GM19372 (cell line): ENCODE results near the gene CILP2.

Experiments
- ATAC-seq: cut with Tn5 transposase; IDR thresholded peaks from one replicate; pipeline ENCODE4 v1.9.1; 2021; ENCODE audit warnings: mild to moderate bottlenecking, low read depth, moderate library complexity; ENCODE audit not compliant: unreplicated experiment

Gene CILP2

GRCh38 chr19:19538061-19538784 is at the start of gene CILP2:
Gene CILP2, plus strand, starts transcription at chr19:19538265. Its CDS starts 85 bp downstream, at chr19:19538350.
- ATAC-seq = no peak

- ATAC-seq = peak; percentile 60
Observed at GRCh38 chr19:19488875-19489690, 49.0 kb upstream of the CILP2 start.

DNA sequence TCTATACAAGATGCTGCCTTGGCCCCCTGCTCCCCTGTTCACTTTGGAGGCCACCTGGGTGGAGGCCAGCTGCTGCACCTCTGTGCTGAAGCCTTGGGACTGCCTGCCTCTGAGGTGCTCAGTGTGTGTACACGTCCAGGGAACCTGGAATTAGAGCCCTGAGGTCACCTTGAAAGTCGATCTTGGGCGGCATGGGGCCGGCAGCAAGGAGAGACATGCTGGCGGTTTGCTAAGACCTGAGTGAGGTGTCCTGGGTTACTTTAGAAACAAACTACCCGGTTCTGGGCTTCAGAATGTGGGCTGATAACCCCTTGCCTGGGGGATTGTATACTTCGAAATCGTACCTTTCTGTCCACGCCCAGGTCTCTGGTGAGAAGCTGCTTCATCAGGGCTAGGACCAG is 48.3 kb upstream of the CILP2 start:
- no peak for ATAC-seq

- no peak for ATAC-seq
Observed at GRCh38 chr19:19490214-19490968, 47.7 kb upstream of the CILP2 start.

DNA sequence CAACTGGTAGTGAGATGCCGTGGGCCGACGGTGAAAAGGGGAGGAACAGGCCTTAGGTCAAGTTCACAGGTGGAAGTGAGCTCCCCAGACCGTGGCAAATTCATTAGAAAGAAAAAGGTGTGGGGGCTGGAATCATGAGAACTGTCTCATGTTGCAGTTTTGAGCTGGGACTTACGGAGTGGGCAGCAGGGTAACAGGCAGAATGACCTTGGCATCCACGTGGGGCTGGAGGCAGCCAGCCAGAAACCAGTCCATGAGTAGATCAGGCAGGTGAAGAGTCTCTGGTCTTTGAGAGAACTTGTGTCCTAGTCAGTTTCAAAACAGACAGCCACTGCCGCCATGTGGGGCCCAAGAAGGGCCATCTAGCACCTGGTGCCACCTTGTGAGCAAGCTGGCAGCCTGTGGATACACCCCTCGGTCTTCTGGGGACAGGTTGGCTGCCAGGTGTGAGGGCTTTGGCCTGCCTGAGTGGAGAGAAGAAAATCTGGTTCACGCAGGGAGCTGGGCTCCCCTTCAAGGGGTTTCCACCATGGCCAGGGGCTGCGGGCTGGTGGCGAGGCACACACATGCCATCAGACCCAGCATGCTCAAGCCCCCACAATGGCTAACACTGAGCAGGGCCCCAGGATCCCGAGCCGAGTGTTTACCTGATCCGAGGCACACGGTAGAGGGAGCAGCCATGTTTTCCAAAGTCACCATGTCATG is 46.6 kb upstream of the CILP2 start:
- ATAC-seq = no peak

DNA sequence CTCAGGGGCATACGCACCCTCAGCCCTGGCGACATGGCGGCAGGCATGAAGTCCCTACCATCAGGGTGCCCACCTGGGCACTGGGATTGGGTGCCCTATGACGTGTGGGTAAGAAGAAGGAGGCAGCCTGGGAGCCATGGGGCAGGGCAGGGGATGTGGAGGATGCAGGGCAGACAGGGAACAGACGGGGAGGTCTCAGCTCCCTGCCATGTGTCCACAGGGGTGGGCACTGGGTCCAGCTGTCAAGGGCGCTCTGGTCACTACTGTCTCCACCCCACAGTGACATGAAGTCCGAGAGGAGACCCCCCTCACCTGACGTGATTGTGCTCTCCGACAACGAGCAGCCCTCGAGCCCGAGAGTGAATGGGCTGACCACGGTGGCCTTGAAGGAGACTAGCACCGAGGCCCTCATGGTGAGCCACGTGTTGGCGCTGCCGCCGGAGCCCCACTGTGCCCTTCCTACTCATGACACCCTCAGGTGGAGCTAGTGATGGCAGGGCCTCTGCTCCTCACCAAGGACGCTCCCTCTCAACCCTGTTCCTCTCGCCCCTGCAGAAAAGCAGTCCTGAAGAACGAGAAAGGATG is 45.9 kb upstream of the CILP2 start:
- no peak for ATAC-seq

- ATAC-seq = no peak
Observed at GRCh38 chr19:19493841-19494546, 44.1 kb upstream of the CILP2 start.

- no peak for ATAC-seq
Observed at GRCh38 chr19:19495614-19496603, 42.2 kb upstream of the CILP2 start.

DNA sequence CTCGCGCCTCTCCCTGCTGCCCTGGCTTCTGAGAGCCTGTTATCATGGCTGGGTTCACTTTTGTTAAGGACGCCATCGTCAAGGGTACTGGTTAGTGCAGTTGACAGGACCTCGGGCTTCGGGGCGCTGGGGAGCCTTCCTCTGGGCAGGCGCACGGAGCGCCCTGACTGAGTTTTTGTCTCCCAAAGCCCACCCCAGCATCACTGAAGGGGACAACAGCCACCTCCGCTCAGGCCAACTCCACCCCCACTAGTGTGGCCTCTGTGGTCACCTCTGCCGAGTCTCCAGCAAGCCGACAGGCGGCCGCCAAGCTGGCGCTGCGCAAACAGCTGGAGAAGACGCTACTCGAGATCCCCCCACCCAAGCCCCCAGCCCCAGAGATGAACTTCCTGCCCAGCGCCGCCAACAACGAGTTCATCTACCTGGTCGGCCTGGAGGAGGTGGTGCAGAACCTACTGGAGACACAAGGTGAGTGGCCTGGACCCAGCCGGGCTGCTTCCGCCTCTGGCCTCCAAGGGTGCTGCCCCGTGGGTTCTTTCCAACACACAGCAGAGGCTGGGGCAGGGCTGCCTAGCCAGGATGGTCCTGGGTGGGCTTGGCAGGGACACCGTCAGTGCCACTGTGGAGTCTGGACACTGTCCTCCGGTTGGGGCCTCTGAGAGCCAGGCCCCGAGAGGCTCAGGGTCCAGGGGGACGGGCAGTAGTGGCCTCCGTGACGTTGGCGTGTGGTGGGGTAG is 39.6 kb upstream of the CILP2 start:
- no peak for ATAC-seq

- ATAC-seq = no peak
Observed at GRCh38 chr19:19499272-19499995, 38.6 kb upstream of the CILP2 start.

DNA sequence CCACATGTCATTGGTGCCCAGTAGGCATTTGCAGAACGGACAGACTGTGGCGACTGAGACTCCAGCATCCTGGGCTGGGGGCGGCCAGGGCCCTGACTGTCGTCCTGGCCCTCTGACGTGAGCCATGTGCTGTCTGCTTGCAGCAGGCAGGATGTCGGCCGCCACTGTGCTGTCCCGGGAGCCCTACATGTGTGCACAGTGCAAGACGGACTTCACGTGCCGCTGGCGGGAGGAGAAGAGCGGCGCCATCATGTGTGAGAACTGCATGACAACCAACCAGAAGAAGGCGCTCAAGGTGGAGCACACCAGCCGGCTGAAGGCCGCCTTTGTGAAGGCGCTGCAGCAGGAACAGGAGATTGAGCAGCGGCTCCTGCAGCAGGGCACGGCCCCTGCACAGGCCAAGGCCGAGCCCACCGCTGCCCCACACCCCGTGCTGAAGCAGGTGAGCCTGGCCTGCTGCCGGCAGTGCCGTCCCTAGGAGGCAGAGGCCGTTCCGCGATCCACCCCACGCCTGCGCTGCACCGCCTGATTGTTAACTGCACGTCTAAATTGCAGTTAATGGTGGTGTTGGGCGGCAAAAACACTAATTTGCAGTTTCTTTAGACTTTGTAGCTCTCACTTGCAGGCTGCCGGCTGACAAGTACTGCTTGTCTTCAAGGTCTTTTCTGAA is 37.0 kb upstream of the CILP2 start:
- ATAC-seq = no peak

- ATAC-seq = no peak
Observed at GRCh38 chr19:19501798-19502197, 36.3 kb upstream of the CILP2 start.

GRCh38 chr19:19502281-19502680 is 35.8 kb upstream of the CILP2 start:
- ATAC-seq = no peak

DNA sequence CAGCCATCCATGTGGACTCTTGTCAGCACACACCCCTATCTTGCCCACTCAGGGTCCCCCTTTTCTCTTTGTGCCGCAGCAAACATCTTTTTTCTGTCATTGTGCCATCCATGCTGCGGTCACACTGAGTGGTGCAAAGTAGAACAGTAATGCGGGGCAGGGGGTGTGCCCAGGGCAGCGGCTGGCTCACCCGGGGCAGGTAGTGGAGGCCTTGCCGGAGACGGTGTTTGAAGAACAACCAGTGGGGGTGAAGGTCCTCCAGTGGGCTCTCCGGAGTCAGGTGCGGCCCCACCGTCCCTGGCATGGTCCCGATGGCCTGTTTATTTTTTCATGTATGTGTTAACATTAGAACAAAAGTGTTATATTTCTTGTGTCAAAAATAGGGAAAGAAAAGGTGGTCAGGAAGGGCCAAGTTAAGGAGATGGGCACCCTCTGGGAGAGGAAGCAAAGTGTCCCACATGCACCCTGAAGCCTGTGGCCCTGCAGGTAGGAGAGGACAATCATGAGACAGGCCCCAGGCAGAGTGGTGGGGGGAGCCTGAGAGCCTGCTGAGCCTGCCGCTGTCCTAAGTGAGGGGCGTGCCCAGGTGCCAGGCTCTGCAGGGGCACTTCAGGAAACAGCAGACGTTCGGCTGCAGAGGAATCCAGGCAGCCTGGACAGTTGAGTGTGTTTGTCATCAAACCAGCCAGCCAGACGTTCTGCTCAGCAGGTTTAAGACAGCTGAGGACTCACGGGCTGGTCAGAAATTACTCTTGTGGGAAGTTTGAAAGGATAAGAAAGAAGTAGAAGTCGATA is 35.1 kb upstream of the CILP2 start:
- ATAC-seq = no peak

GRCh38 chr19:19504754-19505668 is 33.1 kb upstream of the CILP2 start:
- no peak for ATAC-seq
